GM12892 (cell line): ENCODE measurements around the gene NKAIN2.

ENCODE experiments used
- POLR2AphosphoS5 ChIP-seq: IDR thresholded peaks from 2 replicates; pipeline ENCODE4 v1.6.1; 2011; ENCODE audit warnings: low read depth, low read length, control low read depth
- TAF1 ChIP-seq: IDR thresholded peaks from 2 replicates; pipeline ENCODE4 v1.6.1; 2011; ENCODE audit warnings: low read depth, mild to moderate bottlenecking, control low read depth, low read length, borderline replicate concordance

DNA sequence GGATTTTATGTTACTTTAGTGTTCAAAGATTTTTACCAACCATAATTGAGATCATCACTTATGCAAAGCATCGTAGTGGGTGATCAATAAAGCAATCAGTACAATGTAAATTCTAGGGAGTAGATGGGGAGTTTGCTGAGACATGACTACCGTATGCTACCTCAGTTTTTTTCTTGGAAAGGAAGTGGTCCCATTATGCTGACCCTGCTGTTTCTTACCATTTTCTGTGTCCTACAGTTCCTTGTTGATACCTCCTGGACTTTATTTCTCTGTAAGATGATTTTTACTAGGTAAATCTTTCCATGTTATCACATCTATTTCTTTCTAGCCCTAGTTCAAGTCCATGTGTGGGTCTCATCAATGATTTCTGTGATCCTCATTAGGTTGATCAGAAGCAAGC is 19.3 kb upstream of the NKAIN2 start:
- TF ChIP-seq TAF1 (no peak), POLR2AphosphoS5 (no peak)
